ENCODE measurements around the gene EPB41L4A.

GRCh38 chr5:112163435-112163834 is 255.6 kb downstream of the EPB41L4A start:
- TF ChIP-seq POLR2AphosphoS5 (IDR thresholded peaks at IDR 0.05; ENCODE audit: low read depth) (no peak), GABPA (IDR thresholded peaks at IDR 0.05; ENCODE audit: low read depth) (no peak), CTCF (IDR thresholded peaks at IDR 0.05; ENCODE audit: insufficient read depth, low read length) (no peak), REST (IDR thresholded peaks at IDR 0.05; ENCODE audit: insufficient replicate concordance, low read depth) (no peak), SPI1 (IDR thresholded peaks at IDR 0.05; ENCODE audit: borderline replicate concordance, low read depth) (no peak)

All from HL-60 (cell line).